Measurements from ENCODE around the gene DNTT. TPM values are rescaled to one million over a fixed set of nuclear protein-coding genes. Genes with fewer than 3 reads are reported as not detected.

The DNTT gene
- total RNA-seq, 1 donor from 2014 or later = not detected

GRCh38 chr10:96342402-96342801 is 38.2 kb downstream of the DNTT start:
- DNase-seq (ENCODE audit: low read depth, low spot score) = no peak

- DNase-seq (ENCODE audit: low read depth, low spot score) = no peak
These were observed 39.9 kb downstream of the DNTT start for GRCh38 chr10:96344178-96344577.

- no peak for DNase-seq (ENCODE audit: low read depth, low spot score)
These were observed 41.0 kb downstream of the DNTT start for GRCh38 chr10:96345222-96345621.

GRCh38 chr10:96346295-96346694 is 42.1 kb downstream of the DNTT start:
- no peak for DNase-seq (ENCODE audit: low read depth, low spot score)

GRCh38 chr10:96352027-96352426 is 47.8 kb downstream of the DNTT start:
- DNase-seq (ENCODE audit: low read depth, low spot score) = no peak

GRCh38 chr10:96352582-96352981 is 48.3 kb downstream of the DNTT start:
- DNase-seq (ENCODE audit: low read depth, low spot score) = no peak

- DNase-seq (ENCODE audit: low read depth, low spot score) = no peak
These were observed 52.9 kb downstream of the DNTT start for GRCh38 chr10:96357038-96357620.

GRCh38 chr10:96358851-96359540 is 54.8 kb downstream of the DNTT start, which contains the start of gene OPALIN:
Gene OPALIN (minus strand): TSS chr10:96359002. CDS start chr10:96358896, 106 bp downstream.
- DNase-seq (ENCODE audit: low read depth, low spot score) = no peak

- no peak for DNase-seq (ENCODE audit: low read depth, low spot score)
These were observed 55.4 kb downstream of the DNTT start for GRCh38 chr10:96359616-96360015.

GRCh38 chr10:96360331-96360730 is 56.1 kb downstream of the DNTT start:
- no peak for DNase-seq (ENCODE audit: low read depth, low spot score)

- DNase-seq (ENCODE audit: low read depth, low spot score) = no peak
These were observed 56.5 kb downstream of the DNTT start for GRCh38 chr10:96360766-96361165.

GRCh38 chr10:96365571-96365970 is 61.3 kb downstream of the DNTT start:
- no peak for DNase-seq (ENCODE audit: low read depth, low spot score)

GRCh38 chr10:96366508-96366907 is 62.3 kb downstream of the DNTT start:
- no peak for DNase-seq (ENCODE audit: low read depth, low spot score)

- no peak for DNase-seq (ENCODE audit: low read depth, low spot score)
These were observed 63.2 kb downstream of the DNTT start for GRCh38 chr10:96367470-96367869.

GRCh38 chr10:96368971-96369370 is 64.7 kb downstream of the DNTT start:
- DNase-seq (ENCODE audit: low read depth, low spot score) = no peak

GRCh38 chr10:96369890-96370583 is 65.8 kb downstream of the DNTT start:
- DNase-seq (ENCODE audit: low read depth, low spot score) = no peak

- no peak for DNase-seq (ENCODE audit: low read depth, low spot score)
These were observed 66.4 kb downstream of the DNTT start for GRCh38 chr10:96370584-96371157.

- no peak for DNase-seq (ENCODE audit: low read depth, low spot score)
These were observed 67.1 kb downstream of the DNTT start for GRCh38 chr10:96371356-96371755.

- no peak for DNase-seq (ENCODE audit: low read depth, low spot score)
These were observed 69.8 kb downstream of the DNTT start for GRCh38 chr10:96374004-96374403.

- no peak for DNase-seq (ENCODE audit: low read depth, low spot score)
These were observed 70.4 kb downstream of the DNTT start for GRCh38 chr10:96374639-96374984.

- DNase-seq (ENCODE audit: low read depth, low spot score) = peak; percentile 50
These were observed 71.0 kb downstream of the DNTT start for GRCh38 chr10:96374985-96375830.

Measured in pulmonary artery endothelial cell (primary cell).